Measurements from ENCODE around the gene LHX2. TPM values are rescaled to one million over a fixed set of nuclear protein-coding genes. Genes with fewer than 3 reads are reported as not detected.

LHX2 gene
- total and polyA plus RNA-seq, 2 experiments from 2014 or later: 1.7 TPM; not detected in 1

- Histone ChIP-seq H3K4me2 (peak overlapping the region; percentile 62), H3F3A (replicated peaks; ENCODE audit: low read depth) (peaks cover 28% of the 10 kb centered on the region), H2AFZ (no peak overlapping the region), H3K27ac (ENCODE audit: low read depth) (no peak overlapping the region), H3K79me2 (replicated peaks; ENCODE audit: insufficient read depth) (no peaks in the 10 kb centered on the region), H3K9me2 (ENCODE audit: insufficient read depth) (no peaks in the 10 kb centered on the region), H3K27me3 (ENCODE audit: insufficient read depth) (peaks cover 100% of the 10 kb centered on the region), H3K36me3 (ENCODE audit: insufficient read depth) (no peaks in the 10 kb centered on the region), H4K20me1 (replicated peaks; ENCODE audit: insufficient read depth) (peaks cover 10% of the 10 kb centered on the region), H3K4me1 (ENCODE audit: insufficient read depth) (peaks cover 48% of the 10 kb centered on the region), H3K4me3 (peak overlapping the region; percentile 20; the same call in 1 of the 2 replicates)
- Mint-ChIP-seq H3K36me3 (ENCODE audit: low read depth) (peaks cover 6% of the 10 kb centered on the region; the same call in 1 of the 3 replicates), H3K4me1 (peaks cover 49% of the 10 kb centered on the region), H3K9me3 (peaks cover 7% of the 10 kb centered on the region; the same call in 1 of the 3 replicates), H3K27ac (no peak overlapping the region), H3K4me3 (peak overlapping the region; percentile 36), H3K27me3 (ENCODE audit: insufficient read depth, low read depth, poor library complexity) (peaks cover 88% of the 10 kb centered on the region)
- DNase-seq (ENCODE audit: low spot score): no peak
- TF ChIP-seq EZH2 (IDR thresholded peaks at IDR 0.05; ENCODE audit: low read depth, unreplicated experiment) (peak; percentile 68), CTCF (conservative IDR thresholded peaks at IDR 0.05; ENCODE audit: low read depth in 2 of 2) (no peak), EZH2phosphoT487 (IDR thresholded peaks at IDR 0.05; ENCODE audit: unreplicated experiment) (peak; percentile 22), STAT1 (IDR thresholded peaks at IDR 0.05; ENCODE audit: unreplicated experiment) (no peak)
- ATAC-seq: no peak
Measured at GRCh38 chr9:124019771-124020519, 8.4 kb downstream of the LHX2 start.

- H3K79me2 ChIP-seq (replicated peaks; ENCODE audit: insufficient read depth): no peaks in the 10 kb centered on the region
- peaks cover 43% of the 10 kb centered on the region for H3K4me1 ChIP-seq (ENCODE audit: insufficient read depth)
- peaks cover 7% of the 10 kb centered on the region; the same call in 1 of the 3 replicates for H3K9me3 Mint-ChIP-seq
- DNase-seq (ENCODE audit: low spot score) (peak; percentile 80), ATAC-seq (peak; percentile 5; the same call in 2 of the 3 replicates)
- no peak overlapping the region for H3K27ac Mint-ChIP-seq
- H3K27ac ChIP-seq (ENCODE audit: low read depth): no peak overlapping the region
- peak overlapping the region; percentile 36; the same call in 2 of the 3 replicates for H3K4me3 Mint-ChIP-seq
- peaks cover 45% of the 10 kb centered on the region for H3K4me1 Mint-ChIP-seq
- H3K27me3 Mint-ChIP-seq (ENCODE audit: insufficient read depth, low read depth, poor library complexity): peaks cover 80% of the 10 kb centered on the region
- no peaks in the 10 kb centered on the region for H3K36me3 ChIP-seq (ENCODE audit: insufficient read depth)
- peaks cover 28% of the 10 kb centered on the region for H3F3A ChIP-seq (replicated peaks; ENCODE audit: low read depth)
- H3K4me2 ChIP-seq: peak overlapping the region; percentile 62
- peak overlapping the region; percentile 20; the same call in 1 of the 2 replicates for H3K4me3 ChIP-seq
- H3K9me2 ChIP-seq (ENCODE audit: insufficient read depth): no peaks in the 10 kb centered on the region
- peaks cover 10% of the 10 kb centered on the region for H4K20me1 ChIP-seq (replicated peaks; ENCODE audit: insufficient read depth)
- no peak overlapping the region for H2AFZ ChIP-seq
- TF ChIP-seq REST (IDR thresholded peaks at IDR 0.05; ENCODE audit: unreplicated experiment) (no peak), EZH2 (IDR thresholded peaks at IDR 0.05; ENCODE audit: low read depth, unreplicated experiment) (peak; percentile 15), NANOG (IDR thresholded peaks at IDR 0.05; ENCODE audit: borderline replicate concordance) (no peak), EZH2phosphoT487 (IDR thresholded peaks at IDR 0.05; ENCODE audit: unreplicated experiment) (no peak), CREB1 (CRISPR knock-in tag; IDR thresholded peaks at IDR 0.05; ENCODE audit: low read depth) (no peak), ETS1 (IDR thresholded peaks at IDR 0.05) (no peak)
- H3K36me3 Mint-ChIP-seq (ENCODE audit: low read depth): peaks cover 6% of the 10 kb centered on the region; the same call in 1 of the 3 replicates
- peaks cover 93% of the 10 kb centered on the region for H3K27me3 ChIP-seq (ENCODE audit: insufficient read depth)
Measured at GRCh38 chr9:124020520-124021384, 9.2 kb downstream of the LHX2 start.

Measured in GM23338 (cell line).